ENCODE measurements around the gene PALM2AKAP2. TPM values are rescaled to one million over a fixed set of nuclear protein-coding genes. Genes with fewer than 3 reads are reported as not detected.

Gene PALM2AKAP2
- total RNA-seq, 1 donor from 2014 or later, result under 0.01 TPM

DNA sequence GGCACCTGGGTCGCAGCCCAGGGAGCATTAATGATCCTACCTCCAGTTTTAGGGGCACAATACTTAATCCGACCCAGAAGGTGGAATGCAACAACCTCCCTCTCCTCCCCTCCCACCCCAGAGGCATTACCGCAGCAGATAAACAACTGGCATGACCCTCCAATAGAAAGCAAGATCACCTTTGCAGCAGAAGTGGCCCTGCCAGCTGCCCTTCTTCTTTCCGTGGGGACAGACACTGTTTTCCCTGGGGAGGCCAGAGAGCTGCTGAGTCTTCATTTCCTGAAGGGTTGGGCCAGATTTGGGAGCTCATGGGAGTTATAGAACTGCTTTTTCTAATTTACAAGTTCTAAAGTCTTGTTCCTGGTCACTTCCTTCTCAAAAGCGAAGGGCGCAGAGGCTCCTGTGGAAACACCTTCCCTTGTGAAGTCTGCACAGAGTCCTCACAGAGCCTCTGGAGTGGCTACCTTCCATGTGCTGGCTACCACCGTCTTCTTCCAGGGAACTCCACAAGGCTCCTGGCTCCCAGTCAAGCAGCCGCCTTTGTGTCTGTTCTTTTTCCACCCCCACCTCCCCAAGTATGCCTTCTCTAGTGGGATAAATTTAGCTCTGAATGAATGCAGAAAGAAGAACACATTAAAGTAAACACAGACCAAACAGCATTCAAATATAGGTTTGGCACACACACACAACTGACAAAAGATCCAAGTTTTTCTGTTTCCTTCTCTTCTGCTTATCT, 8.0 kb upstream of the PALM2AKAP2 start:
- DNase-seq (ENCODE audit: low read depth in 2 of 2), result no peak

DNA sequence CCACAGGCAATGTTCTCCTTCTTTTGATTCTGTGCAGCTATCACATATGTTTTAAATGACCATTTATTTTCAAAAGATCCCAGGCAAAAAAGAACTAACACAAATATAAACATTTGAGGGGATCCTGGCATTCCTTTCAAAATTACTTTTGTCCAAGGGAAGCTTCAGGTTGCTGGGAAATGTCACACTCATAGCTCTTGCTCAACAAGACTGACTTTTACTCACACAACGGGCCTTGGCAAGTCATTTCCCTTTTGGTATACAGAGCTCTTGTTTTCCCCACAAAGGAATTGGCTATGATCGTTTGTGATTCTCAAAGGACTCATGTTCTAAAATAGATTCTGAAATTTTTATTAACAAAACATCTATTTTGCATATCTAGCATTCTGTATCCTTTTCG, 4.5 kb upstream of the PALM2AKAP2 start:
- no peak for DNase-seq (ENCODE audit: low read depth in 2 of 2)

DNA sequence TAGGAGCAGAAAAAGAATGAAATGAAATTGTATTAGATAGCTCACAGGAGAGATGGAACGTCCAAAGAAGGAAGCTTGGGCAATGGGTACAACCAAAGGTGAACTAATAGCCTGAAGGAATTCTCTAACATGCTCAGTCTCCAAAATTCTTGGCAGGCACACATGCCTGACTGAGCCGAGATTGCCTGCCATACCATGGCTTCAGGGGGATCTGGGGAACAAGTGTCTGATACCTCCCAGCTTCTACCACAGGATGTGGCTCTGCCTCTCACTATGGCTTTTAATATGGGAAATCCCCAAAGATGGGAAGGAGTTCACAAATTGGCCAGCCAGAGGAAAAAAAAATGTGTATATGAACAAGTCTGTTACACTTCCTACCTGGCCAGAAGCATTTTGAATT, 3.6 kb upstream of the PALM2AKAP2 start:
- DNase-seq (ENCODE audit: low read depth in 2 of 2), result no peak

DNA sequence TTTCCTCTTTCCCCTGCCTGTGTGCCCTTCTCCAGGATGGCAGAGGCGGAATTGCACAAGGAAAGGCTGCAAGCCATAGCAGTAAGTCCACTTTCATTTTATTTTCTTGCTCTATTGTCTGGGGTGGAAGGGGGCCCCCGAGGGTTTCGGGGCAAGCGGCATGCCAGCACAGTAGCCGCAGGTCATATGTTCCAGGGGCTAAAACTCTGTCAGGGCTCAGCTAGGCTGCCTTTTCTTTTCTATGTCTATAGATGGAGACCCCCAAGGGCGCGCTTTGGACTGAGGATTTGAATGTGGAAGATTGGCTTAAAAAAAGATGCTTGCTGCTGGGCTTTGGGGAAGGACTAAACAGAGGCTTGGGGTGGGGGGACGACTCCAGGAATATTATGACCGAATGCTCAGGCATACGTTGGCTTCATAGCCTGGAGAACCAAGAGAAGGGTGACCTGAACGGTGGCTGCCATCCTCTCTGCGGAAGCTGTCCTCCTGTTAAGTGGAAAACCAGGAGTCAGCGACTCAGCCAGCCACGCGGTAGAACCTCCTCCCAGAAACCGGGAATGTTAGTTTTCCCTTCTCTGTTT, 545 bp downstream of the PALM2AKAP2 start:
- no peak for DNase-seq (ENCODE audit: low read depth in 2 of 2)

DNA sequence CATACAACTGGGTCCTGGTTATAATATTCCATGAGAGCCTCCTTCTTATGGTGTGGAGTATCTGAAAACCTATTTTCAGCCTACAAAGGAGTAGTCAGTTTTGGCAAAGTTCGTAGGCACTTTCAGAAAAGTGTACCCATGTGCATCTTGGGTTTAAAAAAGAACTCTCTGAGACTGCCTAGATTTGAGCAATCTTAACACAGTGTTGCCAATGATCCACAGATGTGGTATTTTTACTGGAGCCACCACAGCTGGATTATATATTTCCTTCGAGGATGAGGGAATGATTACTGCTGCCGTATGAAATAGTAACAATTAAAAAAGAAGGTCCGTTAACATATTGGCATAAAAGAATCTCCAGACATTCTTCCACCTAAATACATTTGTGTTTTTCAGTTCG, 1.1 kb downstream of the PALM2AKAP2 start:
- DNase-seq (ENCODE audit: low read depth in 2 of 2), result no peak

DNA sequence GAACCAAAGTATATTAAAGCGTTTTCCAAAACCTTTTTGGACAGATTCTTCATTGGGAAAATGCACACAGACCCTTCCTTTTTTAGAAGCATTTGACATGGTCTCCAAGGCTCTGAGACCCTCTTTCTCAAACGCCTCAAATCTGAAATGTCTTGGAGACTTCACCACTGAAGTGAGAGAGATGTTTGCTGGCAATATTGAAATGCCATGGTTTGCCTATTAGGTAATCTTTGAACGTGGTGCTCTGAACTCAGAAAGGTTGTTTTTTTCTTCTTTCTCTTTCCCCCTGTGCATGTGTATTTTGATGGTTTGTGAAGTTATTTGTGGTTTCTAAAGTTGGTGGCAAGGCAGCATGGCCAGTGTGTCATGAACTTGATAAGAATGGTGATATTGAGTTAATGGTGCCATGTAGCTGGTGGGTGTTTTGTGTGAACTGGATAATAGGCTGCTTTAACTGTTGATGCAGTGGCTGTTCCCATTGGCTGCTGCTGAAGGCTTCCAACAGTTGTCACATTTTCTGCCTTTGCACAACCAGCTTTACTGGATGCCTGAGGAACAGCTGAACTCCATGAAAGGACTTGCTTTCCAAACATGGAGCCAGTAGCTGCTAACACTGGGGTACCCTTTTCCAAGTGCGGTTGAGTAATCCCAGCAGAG, 1.7 kb downstream of the PALM2AKAP2 start:
- no peak for DNase-seq (ENCODE audit: low read depth in 2 of 2)

DNA sequence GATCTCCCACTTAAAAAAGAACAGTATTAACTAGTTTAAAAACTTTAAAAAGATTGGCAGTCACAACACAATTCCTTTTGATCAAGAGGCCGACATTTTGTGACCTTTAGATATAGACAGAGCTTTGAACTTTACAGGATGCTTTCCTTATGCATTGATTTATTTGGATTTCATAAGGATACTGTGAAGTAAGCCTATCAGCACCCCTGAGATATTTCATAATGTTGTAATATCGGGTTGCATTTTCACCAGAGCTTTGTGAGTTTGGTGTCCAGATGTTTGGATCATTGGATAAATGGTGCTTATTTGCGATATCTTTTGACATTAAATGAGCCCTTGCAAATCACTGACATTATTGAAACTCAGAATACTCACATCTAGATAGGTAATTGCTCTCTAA, 7.7 kb downstream of the PALM2AKAP2 start:
- no peak for DNase-seq (ENCODE audit: low read depth in 2 of 2)

DNA sequence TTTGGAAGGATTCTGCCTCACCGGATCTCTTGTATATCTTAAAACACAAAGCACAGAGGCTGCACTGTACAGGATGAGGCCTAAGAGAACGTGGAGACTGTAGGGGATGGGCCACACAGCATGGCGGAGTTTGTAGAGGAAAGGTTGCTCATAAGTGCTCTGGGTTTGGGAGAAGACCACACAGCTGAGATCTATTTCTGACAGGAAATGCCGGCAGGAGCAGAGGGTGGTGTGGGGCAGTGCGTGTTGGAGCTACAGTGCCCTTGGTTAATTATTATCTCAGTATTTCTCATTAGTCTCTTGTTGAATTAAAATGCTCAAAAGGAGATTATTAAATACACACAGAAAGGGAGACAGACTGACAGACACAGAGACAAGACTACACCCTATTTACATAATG, 9.6 kb downstream of the PALM2AKAP2 start:
- no peak for DNase-seq (ENCODE audit: low read depth in 2 of 2)

DNA sequence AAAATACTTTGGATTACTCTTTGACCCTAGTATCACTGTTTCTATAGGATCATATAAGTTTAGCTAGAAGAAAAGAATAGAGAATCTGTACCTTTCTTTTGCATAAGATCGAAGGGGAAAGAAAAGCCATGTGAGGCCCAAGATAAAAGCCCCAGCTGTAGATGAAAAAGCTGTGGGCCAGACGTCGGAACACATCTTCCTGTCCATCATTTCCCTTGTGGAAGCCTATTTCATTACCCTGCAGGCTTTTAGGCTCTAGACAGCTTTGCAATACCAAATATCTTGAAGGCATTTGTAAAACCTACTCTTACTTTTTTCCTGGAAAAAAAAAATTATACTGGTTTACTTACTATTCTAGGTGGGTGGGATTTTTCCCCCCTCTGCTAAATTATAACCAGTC, 10.0 kb downstream of the PALM2AKAP2 start:
- DNase-seq (ENCODE audit: low read depth in 2 of 2), result no peak

DNA sequence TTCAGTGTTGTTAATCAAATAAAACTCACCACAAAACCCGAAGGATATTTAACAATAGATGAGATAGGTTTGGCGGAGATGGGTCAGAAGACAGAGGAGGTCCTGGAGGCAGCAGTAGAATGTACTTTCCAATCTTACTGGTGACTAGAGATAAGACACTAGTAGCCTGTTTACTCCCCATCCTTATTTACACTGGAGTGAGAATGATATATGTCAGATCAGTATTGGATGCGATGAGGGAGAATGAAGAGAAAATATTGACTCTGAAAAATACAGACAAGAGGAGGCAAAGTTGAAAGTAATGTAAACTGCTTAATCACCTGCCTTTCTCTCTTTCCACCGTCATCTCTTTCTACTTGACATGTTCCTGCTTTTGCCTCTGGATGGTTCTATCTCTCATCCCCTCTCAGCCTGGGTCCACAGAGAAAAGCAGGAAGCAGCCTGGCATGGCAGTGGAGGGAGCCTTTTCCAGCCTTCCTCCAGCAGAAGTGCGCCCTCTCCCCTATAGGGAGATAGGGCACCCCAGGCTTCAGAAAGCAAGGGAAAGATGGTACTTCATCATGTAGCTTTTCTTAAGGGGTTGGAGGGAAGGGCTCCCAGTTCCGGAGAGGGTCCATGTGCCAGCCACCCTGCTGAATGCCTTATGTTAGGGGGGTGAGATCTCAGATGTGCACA, 11.1 kb downstream of the PALM2AKAP2 start:
- DNase-seq (ENCODE audit: low read depth in 2 of 2), result no peak

DNA sequence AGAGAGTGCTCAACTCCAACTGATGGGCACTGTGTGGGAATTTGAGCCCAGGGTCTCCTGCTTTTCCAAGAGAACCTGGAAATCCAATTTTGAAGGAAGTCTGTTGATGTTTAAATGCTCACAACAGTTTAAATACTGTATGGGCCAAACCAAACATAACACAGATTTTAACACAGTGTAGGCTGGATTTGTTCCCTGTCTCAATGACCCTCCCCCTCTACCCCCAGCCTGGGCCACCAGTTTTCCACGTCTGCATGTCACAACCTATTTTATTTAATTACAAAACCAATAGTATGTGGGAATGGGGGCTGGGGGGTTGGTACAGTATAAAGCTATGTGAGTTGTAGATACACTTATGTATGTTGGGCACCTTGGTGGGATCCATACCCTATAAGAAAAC, 11.7 kb downstream of the PALM2AKAP2 start:
- no peak for DNase-seq (ENCODE audit: low read depth in 2 of 2)

DNA sequence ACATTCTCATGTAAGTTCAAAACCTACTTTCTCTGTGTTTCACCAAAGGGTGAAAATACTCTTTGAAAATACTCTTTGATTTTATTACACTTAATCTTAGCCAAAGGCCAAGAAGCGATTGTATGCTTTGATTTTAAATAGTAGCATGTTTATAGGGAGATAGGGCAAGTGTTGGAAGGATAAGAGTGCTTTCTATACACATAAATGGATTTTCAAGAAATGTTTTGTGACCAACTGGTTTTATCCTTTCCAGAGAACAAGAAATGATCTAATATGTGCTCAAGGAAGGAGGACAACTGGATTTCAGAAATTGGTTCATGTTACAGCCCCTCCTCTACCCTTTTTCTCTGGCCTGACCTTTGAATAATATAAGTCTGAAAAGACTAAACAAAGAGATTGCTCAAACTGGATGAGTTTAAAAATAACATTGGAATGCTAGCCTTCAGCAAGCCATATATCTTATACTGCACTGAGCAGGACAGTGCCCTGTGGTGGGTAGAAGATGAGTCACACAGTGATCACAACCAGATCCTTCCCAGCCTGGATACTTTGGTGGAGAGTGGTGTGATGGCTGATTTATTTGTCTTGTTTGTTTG, 13.1 kb downstream of the PALM2AKAP2 start:
- DNase-seq (ENCODE audit: low read depth in 2 of 2), result no peak

DNA sequence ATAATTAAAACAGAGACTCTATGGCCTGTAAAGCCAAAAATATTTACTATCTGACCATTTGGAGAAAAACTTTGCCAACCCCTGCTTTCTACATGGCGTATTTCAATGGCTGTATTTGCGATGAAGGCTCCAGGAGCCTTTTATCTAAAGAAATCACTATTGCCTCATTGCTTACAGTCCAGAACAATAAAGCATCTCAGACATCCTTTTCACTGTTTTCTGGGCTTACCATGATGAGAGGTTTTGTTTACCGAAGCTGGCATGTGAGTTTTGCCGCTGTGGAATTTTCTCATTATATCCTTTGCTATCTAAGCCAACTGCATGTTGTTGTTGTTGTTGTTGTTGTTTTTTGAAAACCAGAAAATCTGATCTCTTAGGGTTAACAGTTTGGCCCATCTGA, 13.9 kb downstream of the PALM2AKAP2 start:
- DNase-seq (ENCODE audit: low read depth in 2 of 2), result no peak

DNA sequence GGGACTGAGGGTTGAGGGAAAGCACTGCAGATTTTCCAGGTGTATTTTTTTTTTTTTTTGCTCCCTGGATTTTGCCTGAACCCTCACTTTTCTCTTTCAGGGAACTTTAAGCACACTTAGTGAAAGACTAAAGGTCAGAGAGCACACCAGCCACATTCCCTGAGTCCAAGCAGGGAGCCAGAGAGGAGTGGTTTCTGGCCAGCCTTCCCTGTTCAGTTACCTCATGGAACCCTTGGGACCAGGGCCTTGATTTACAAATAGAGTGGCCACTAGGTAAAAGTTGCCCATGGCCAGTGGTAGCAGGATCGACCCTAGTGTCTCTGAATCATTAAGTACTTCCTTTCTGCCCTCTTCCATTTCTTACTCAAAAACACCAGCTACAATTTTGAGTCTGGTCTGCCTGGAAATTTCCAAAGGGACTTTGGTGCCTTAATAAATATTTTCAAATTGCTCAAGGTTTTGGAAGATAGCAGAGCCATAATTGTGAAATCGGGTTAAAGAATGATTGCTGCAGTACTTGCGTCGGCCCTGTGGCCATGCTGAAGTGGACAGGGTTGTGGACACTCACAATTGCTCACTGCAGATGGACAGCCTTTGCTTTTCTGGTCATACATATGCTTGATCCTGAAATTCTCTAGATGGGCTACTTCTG, 14.5 kb downstream of the PALM2AKAP2 start:
- no peak for DNase-seq (ENCODE audit: low read depth in 2 of 2)

DNA sequence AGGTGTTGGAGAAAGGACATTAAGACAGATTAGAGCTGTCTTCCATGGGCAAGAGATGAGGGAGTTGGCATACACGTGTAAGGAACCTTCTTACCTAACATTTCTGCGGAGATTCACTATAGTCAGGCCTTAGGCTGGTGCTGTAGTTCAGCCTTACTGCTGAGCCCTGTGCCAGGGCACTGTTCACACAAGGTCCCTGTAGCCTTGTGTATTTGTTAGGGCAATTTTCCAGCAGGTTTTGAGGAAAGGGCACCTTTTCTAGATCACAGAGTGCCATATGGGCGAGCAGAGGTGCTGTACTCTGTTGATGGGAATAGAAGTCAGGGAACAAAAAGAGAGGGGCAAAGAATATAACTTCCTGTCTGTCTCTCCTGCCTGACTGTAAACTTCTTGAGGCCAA, 15.6 kb downstream of the PALM2AKAP2 start:
- no peak for DNase-seq (ENCODE audit: low read depth in 2 of 2)

DNA sequence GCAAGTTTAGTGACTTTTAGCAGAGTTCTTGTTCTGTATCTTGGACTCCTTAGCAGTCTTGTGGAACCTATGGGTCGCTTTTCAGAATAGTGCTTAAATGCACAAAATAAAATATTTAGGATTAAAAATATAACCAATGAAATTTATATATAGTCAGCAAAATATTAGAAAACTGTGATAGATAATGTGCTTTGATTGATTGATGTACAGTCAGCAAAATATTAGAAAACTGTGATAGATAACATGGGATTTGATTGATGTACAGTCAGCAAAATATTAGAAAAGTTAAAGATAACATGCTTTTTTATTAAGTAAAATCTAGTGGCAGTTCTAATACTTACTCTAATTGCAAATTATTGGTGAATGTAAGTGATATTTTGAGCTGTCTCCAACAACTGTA, 16.1 kb downstream of the PALM2AKAP2 start:
- DNase-seq (ENCODE audit: low read depth in 2 of 2), result no peak

DNA sequence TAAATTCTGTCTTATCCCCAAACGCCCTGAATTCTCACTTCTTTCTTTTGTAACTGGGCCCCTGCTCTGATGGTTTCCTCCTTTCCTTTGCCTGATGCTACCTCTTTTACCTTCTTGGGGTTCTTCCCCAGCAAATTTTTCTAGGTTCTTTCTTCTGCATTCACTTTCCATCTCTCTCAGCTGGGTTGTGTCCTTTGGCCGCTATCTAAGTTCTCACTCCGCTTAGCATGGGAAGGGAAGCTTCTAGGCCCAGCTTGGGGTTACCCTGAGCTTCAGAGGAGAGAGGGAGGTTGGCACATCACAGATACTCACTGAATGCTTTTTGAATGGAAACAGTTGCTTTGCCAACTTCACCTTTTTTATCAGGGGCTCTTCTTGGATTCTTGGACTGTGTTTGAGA, 17.0 kb downstream of the PALM2AKAP2 start:
- DNase-seq (ENCODE audit: low read depth in 2 of 2), result no peak

DNA sequence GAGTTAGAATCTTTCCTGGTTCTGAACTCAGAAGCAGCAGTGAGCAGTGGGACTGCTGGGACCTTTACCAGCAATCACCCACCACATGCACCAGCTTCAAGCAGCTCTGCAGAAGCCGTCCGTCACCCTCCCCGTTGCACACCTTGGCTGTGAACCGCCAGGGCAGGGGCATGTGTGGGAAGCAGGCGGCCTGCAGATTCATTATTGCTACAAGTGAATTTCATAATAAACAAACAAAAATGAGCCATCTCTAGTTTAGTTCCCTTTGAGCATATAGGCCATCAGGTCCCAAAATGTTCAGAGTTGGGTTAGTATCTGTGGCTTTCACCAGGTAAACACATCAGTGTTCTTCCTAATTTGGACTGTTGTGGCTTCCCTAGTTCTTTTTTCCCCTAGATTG, 17.5 kb downstream of the PALM2AKAP2 start:
- DNase-seq (ENCODE audit: low read depth in 2 of 2), result no peak

DNA sequence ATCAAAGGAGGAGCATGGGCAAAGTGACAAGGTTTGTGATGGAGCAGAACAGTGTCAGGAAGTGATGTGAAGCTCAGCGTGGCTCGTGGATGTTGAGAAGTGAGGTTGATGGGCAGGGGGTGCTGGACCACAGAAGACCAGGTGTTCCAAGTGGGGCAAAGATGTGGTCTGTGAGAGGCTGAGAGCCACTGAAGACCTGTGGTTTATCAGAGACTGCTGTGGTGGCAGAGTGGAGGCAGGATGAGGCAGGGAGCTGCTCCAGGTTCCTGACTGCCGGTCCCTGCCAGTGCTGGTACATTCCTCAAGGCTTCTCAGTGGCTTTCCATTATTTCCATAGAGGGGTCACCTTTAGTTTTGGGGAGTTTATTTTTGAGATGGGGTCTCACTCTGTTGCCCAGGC, 19.1 kb downstream of the PALM2AKAP2 start:
- DNase-seq (ENCODE audit: low read depth in 2 of 2), result no peak

DNA sequence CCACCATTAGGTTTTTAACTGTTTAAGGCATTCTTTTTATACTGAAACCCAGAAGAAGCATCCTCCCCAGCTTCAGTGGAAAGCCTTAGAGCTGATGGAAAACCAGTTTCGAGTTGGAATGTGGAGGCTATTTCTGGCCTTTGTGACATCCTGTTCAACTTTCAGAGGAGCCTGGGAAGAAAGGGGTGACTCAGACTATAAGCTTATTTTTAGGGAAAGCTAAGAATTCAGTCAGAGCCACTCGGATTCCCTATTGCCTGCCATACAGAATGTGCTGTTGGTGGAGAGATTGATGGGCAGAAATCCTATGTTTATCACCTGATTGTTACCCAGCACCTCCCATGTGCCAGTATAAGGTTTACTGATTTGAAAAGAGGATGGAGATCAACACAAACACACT, 19.8 kb downstream of the PALM2AKAP2 start:
- DNase-seq (ENCODE audit: low read depth in 2 of 2), result no peak

DNA sequence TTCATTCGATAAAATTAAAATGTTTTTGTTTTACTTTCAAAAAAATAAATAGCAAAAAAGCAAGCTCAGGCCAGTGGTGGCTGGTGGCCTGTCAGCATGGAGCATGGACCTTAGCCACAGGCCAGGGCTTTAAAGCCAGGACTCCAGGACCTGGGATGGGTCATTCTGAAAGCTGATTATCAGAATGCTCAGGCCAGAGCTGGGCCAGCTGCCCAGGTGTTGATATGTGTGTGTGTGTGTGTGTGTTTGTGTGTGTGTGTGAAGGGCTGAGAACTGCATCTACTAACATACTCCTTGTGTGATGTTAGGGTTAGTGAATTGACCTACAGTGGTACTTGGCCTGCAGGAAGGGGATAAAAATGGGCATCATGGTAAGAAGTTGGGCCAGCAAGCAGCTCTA, 21.5 kb downstream of the PALM2AKAP2 start:
- no peak for DNase-seq (ENCODE audit: low read depth in 2 of 2)

DNA sequence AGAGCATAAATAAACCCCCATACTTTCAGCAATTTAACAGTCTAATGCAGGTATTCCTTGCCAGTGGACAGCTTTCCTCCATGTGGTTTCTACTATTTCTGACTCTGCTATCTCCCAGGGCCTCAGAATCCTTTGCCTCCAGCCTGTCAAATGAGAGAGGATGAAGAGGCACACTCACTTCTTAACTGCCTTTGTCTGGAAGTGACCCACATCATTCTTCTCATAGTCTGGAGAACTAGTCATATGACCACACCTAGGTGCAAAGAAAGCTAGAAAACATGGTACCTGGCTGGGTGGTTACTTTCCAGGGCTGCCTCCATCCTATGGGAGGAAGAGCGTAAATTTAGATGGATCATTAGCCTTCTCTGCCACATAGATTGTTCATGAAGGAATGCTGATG, 22.5 kb downstream of the PALM2AKAP2 start:
- no peak for DNase-seq (ENCODE audit: low read depth in 2 of 2)

All from dermis microvascular lymphatic vessel endothelial cell (primary cell).